Measurements from ENCODE around the gene LNPEP.

Gene LNPEP

DNA sequence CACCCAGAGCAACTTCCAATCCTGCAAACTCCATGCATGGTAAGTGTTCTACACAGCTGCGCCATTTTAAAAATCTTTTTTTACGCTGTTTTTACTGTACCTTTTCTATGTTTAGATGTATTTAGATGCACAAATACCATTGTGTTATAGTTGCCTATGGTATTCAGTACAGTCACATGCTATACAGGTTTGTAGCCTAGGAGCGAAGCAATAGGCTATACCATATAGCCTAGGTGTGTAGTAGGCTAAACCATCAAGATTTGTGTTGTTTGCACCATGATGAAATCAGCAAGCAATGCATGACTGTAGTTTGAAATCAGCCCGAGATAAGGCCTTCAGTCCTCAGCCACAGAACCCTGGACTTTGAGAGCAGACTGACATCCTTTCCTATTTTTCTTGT, 105.4 kb downstream of the LNPEP start:
- Histone ChIP-seq H3K4me3 (no peak overlapping the region), H3K4me1 (no peaks in the 10 kb centered on the region), H3K9me3 (no peaks in the 10 kb centered on the region), H3K27me3 (no peaks in the 10 kb centered on the region), H3K36me3 (peaks cover 0 to 7% (median 0%) of the 10 kb centered on the region in 3 donors), H3K27ac (no peak overlapping the region)
- no peak for DNase-seq
- TF ChIP-seq, protein P1, sequence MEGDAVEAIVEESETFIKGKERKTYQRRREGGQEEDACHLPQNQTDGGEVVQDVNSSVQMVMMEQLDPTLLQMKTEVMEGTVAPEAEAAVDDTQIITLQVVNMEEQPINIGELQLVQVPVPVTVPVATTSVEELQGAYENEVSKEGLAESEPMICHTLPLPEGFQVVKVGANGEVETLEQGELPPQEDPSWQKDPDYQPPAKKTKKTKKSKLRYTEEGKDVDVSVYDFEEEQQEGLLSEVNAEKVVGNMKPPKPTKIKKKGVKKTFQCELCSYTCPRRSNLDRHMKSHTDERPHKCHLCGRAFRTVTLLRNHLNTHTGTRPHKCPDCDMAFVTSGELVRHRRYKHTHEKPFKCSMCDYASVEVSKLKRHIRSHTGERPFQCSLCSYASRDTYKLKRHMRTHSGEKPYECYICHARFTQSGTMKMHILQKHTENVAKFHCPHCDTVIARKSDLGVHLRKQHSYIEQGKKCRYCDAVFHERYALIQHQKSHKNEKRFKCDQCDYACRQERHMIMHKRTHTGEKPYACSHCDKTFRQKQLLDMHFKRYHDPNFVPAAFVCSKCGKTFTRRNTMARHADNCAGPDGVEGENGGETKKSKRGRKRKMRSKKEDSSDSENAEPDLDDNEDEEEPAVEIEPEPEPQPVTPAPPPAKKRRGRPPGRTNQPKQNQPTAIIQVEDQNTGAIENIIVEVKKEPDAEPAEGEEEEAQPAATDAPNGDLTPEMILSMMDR (IDR thresholded peaks at IDR 0.05) = no peak
- intact Hi-C loops (cut with DNase I; ENCODE audit: low total_unique reads) = no loop called here

DNA sequence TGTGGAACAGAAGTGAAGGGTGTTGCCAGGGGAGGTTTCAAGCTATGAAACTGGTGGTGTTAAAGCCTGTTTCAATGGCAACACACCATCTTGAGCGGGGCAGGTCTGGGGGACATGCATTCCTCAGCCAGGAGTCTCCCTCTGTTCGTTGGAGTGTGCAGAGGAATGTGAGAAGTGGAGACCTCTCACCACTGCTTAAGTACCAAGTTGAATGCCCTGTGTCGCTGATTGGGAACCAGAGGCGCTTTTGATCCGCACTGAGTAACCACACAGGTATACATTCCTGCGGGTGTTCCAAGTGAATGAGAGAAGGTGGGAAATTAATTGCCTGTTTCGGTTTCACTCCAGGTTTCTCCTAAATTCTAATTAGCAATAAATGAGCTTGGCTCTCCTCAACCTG, 107.1 kb downstream of the LNPEP start:
- intact Hi-C loops (cut with DNase I; ENCODE audit: low total_unique reads) = no loop called here
- TF ChIP-seq, protein P1 (IDR thresholded peaks at IDR 0.05) = no peak
- Histone ChIP-seq H3K9me3 (no peaks in the 10 kb centered on the region), H3K36me3 (peaks cover 0 to under 1% (median 0%) of the 10 kb centered on the region in 3 donors), H3K4me1 (no peaks in the 10 kb centered on the region), H3K27ac (no peak overlapping the region), H3K4me3 (no peak overlapping the region), H3K27me3 (no peaks in the 10 kb centered on the region)
- no peak for DNase-seq

DNA sequence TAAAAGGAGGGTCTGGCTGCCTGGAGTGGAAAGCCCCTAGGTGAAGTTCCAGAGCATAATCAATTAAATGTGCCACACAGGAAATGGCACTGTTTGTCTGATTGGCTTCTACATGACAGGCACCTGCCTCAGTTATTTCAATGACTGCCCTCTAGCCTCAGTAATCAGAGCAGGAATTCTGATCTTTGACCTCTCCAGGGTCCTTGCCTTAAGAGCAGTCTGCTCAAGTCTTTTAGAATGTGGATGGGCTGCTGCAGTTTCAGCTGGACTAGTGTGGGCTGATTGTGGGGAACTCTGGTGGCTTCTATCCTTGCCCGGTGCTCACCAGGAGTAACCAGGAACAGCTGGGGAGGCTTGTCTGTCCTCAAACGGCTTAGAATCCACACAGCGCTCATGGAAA, 107.6 kb downstream of the LNPEP start:
- Histone ChIP-seq H3K27me3 (no peaks in the 10 kb centered on the region), H3K27ac (no peak overlapping the region), H3K4me3 (no peak overlapping the region), H3K4me1 (no peaks in the 10 kb centered on the region), H3K9me3 (no peaks in the 10 kb centered on the region), H3K36me3 (no peaks in the 10 kb centered on the region)
- TF ChIP-seq, protein P1 (IDR thresholded peaks at IDR 0.05) = no peak
- no peak for DNase-seq
- intact Hi-C loops (cut with DNase I; ENCODE audit: low total_unique reads) = no loop called here

DNA sequence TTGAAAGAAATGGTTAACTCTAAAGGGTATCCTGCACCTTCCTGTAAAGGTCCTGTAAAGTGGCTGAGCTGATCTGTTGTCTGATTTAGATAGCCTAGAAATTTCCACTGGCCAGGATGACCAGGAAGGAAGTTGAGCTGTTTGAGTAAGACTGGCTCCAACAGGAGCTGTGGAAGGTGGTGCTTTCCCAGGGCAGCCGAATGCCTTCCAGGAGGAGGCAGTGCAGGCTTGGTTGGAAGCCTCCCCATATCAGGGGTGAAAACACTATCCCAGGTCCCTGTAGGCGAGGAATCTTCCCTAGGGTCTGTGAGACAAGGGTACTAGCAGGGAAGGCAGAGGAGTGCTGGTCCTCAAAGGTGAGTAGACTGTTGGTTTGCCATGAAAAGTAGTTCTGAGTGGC, 108.2 kb downstream of the LNPEP start:
- TF ChIP-seq, protein P1 (IDR thresholded peaks at IDR 0.05) = peak; percentile 22 to 33
- H3K36me3 ChIP-seq = no peaks in the 10 kb centered on the region
- DNase-seq = no peak
- H3K4me1 ChIP-seq = no peaks in the 10 kb centered on the region
- no peak overlapping the region for H3K4me3 ChIP-seq
- no peaks in the 10 kb centered on the region for H3K27me3 ChIP-seq
- H3K27ac ChIP-seq = no peak overlapping the region
- intact Hi-C loops (cut with DNase I; ENCODE audit: low total_unique reads) = no loop called here
- no peaks in the 10 kb centered on the region for H3K9me3 ChIP-seq

DNA sequence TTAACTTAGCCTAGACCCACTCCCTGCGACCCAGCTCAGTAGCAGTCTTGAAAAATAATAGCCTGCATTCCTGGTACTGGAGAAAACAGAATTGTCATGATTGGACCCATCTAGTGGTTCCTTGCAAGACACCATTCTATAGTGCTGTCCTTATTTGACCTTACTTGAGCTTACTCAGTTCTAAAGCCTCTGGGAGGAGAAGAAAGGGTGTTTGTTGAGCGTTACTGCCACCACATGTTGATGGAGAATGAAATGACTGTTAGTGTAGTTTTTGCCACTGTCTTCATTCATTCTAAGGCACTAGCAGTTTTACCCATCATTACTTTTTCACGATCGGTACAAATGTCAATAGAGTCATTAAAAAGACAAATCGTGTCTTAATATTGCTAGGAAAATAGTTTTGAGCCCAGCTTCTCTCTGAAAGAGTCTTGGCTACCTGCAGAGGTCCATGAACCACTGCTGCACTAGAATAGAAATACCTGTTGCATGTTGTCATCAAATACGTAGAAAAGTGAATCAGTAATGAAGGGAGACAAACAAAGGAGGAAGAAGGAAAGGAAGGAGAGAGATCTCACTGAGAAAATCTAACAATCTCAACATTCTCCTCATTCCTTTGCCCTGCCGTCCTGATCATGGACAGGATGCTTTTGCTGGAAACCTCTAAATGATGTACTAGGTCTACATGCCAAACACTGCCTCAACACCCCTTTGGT, 110.5 kb downstream of the LNPEP start:
- Histone ChIP-seq H3K9me3 (no peaks in the 10 kb centered on the region), H3K4me3 (no peak overlapping the region), H3K27me3 (no peaks in the 10 kb centered on the region), H3K27ac (no peak overlapping the region), H3K36me3 (no peaks in the 10 kb centered on the region), H3K4me1 (no peaks in the 10 kb centered on the region)
- TF ChIP-seq, protein P1 (IDR thresholded peaks at IDR 0.05) = no peak
- DNase-seq = no peak
- intact Hi-C loops (cut with DNase I; ENCODE audit: low total_unique reads) = no loop called here

DNA sequence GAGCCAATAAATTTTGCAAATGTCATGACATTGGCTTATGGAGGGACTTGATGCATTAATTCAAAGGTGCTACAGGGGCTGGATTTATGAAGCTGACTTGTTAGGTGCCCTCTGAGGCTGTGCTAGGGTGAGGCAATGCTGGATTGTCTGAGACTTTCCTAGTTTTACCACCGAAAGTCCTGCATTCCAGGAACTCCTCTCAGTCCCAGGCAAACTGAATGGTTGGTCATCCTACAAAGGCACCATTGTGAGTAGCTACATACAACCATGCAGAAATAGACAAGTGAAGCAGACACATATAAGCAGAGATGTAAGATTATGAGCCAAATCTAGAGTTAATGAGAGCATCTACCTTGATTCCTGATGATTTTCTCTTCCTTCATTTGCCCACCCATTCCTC, 111.2 kb downstream of the LNPEP start:
- TF ChIP-seq, protein P1 (IDR thresholded peaks at IDR 0.05) = no peak
- H3K4me1 ChIP-seq = no peaks in the 10 kb centered on the region
- H3K27ac ChIP-seq = no peak overlapping the region
- no peaks in the 10 kb centered on the region for H3K9me3 ChIP-seq
- no peak overlapping the region for H3K4me3 ChIP-seq
- no peaks in the 10 kb centered on the region for H3K27me3 ChIP-seq
- DNase-seq = no peak
- intact Hi-C loops (cut with DNase I; ENCODE audit: low total_unique reads) = no loop called here
- no peaks in the 10 kb centered on the region for H3K36me3 ChIP-seq
